Measurements from ENCODE around the gene RBPMS2.

Gene RBPMS2

DNA sequence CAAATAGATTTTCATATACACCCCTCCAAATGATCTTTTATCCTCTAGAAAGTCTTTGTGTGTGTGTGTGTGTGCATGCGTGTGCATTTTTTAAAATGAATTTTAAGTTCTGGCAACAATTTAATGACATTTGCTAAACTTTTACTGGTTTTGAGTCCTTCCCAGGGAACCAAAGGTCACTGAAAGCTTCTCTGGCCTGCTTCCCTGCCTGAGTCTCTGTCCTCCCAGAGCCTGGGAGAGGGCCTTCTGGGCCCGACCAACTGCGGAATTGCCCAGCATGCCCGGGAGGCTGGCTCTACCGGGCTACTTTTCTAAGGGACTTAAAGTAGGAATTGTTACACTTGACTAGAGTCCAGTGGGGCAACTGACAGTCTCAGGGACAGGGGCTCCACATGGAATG is 7.4 kb upstream of the RBPMS2 start:
- DNase-seq (ENCODE audit: low spot score): no peak

DNA sequence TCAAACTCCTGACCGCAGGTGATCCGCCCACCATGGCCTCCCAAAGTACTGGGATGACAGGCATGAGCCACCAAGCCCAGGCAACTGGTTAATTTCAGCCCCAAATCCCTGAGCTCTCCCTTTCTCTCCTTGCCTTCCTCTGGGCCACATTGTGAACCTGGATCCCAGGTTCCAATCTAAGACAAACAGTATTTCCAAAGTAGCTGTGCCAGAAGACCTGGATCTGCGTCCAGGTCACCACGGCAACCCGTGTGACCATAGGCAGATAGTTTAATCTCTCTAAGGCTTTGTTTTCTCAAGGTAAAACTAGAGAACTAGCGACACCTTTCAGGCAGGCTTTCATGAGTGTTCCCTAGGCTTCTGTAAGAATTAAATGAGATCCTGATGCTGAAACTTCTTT is 5.9 kb upstream of the RBPMS2 start:
- DNase-seq (ENCODE audit: low spot score): no peak

DNA sequence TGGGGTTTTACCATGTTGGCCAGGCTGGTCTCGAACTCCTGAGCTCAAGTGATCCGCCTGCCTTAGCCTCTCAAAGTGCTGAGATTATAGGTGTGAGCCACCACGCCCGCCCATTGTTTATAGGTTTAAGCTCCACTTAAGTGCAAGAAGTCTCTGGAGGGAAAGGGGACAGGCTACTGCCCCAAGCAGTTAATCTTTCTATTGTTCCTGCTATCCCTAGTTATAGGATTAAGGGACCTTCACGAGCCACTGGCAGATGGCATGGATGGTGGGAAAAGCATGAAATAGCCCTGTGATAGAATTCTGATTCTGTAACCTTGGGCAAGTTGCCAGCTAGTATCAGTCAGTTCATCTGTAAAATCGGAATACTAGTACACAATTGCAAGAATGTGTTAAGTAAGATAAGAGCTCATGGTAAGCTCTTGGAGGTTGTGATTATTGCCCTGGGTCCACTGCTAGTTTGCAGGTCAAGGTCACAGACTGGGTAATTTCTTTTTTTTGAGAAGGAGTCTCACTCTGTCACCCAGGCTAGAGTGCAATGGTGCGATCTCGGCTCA is 5.3 kb upstream of the RBPMS2 start:
- DNase-seq (ENCODE audit: low spot score): no peak

- DNase-seq (ENCODE audit: low spot score): no peak
Measured at GRCh38 chr15:64779630-64780029, 4.2 kb upstream of the RBPMS2 start.

GRCh38 chr15:64779024-64779423 is 3.6 kb upstream of the RBPMS2 start:
- no peak for DNase-seq (ENCODE audit: low spot score)

- no peak for DNase-seq (ENCODE audit: low spot score)
Measured at GRCh38 chr15:64776402-64776786, 1.0 kb upstream of the RBPMS2 start.

DNA sequence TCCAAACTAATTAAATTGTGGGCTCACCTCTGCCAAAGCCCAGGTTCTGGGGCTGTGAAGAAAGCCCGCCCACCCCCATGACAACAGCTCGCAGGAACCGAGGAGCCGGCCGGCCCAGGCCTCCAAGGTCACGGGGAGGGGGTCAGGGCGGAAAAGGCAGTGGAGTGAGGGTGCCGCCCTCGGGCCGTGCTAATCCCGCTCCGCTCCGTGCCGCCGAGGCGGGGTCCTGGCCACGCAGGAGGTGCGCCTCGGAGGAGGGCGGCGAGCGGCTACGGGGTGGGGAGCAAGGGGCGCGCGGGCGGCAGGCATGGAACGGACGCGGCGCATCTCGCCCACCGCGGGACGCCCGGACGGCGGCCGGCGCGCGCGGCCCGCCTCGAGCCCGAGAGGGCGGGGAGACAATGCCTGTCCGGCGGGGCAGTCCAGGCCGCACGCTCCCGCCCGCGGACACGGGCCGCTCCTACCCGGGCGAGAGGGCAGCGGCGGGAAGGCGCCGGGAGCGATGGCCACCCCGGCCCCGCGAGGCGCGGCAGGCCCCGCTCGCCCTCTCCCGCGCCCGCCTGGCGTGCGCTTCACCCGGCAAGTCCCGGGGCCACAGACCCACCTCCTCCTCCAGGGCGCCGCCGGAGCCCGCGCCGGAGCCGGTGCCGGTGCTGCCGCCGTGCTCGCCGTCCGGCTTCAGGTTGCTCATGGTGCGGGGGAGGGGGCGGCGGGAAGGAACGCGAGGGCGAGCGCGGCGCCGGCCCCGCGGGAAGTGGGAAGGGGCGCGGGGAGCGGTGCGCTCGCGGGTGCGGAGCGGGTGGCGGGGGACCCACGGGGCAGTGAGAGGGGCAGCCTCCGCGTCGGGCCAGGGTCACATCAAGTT is 528 bp downstream of the RBPMS2 start:
- no peak for DNase-seq (ENCODE audit: low spot score)

- DNase-seq (ENCODE audit: low spot score): no peak
Measured at GRCh38 chr15:64774037-64774628, 1.3 kb downstream of the RBPMS2 start.

GRCh38 chr15:64773606-64774005 is 1.8 kb downstream of the RBPMS2 start:
- no peak for DNase-seq (ENCODE audit: low spot score)

DNA sequence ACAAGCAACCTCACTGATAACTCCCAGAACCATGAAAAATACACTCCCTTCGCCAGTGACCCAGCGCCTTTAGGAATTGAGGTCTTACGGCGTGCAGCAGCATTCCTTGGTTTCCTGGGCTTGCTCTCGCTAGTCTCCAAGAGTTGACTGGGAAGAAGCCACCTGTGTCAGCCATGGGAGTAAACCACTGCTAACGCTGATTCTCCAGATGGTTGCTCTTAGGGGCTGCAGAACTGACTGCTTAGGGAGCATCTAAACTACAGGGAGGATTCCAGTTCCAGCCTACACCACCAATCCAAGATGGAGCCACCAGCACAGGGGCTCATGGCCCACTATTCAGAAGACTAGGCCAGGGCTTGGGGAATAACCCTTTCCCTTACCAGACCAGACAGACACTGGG is 2.4 kb downstream of the RBPMS2 start:
- DNase-seq (ENCODE audit: low spot score): no peak

GRCh38 chr15:64772488-64772887 is 2.9 kb downstream of the RBPMS2 start:
- no peak for DNase-seq (ENCODE audit: low spot score)

DNA sequence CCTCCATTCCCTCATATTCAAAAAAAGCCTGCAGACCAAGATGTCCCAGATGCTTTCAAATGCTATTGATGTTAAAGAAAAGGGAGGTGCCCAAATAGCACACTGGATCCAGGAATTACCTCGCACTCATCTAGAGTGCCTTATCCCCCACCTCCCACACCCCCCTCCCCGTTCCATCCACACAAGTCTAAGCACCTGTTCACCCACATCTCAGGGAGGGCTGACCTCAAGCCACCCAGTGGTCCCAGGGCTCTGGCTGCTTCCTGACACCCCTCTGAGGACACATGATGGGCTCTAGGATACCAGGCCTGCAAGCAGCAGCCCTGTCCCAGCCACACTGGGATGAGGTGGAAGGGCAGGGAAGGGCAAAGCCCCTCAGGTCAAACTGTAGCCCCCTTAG is 4.8 kb downstream of the RBPMS2 start:
- DNase-seq (ENCODE audit: low spot score): no peak

DNA sequence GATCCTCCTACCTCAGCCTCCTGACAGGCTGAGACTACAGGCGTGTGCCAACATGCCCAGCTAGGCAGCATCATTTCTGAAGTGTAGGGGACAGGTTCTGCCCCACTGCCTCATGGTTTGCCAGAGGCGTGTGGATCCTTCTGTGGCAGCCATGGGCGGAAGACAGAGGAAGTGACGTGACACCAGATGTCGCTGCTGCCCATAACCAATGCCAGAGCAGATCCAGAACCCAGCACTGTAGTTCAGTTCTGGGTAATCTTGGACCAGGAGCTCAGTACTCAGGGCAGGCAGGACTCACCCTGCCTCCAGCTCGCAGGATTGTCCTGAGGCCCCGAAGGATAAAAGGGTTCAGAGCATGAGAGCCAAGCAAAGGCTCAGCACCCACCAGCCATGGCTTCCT is 8.2 kb downstream of the RBPMS2 start:
- no peak for DNase-seq (ENCODE audit: low spot score)

DNA sequence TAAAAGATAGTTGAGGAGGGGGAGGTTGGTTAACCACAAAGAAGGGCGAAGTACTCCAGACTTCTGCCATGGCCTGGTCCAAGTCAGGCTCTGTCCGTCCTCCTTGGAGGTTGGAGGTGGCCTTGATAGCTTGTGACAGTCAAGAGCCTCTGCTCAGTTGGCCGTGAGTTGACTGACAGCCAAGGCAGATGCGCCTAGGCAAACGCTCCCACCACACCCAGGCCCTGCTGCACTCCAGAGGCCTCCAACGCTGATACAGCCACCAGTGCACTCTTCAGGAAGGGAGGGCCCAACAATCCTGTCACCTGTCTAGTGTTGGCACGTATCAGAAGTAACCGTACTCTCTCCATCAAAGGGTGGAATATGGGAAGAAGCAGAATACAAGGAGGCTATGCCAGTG is 9.3 kb downstream of the RBPMS2 start:
- no peak for DNase-seq (ENCODE audit: low spot score)

DNA sequence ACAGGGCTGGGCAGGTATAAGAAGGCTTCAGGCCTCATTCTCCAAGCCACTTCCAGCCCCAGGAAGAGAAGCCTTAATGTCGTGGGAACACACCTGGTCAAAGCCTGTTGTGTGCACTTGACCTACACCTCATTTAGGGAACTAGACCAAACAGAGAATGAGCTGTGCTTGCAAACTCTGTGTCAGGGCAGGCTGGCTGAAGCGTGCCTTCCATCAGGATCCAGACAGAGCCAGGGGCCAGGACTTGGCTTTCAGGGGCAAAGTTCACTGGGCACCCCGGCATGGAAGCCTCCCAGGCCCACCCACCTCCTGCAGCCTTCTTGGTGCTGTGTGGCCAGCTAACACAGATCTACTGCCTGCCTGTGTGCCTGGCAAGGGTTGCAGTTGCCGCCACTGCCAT is 11.5 kb downstream of the RBPMS2 start:
- no peak for DNase-seq (ENCODE audit: low spot score)

DNA sequence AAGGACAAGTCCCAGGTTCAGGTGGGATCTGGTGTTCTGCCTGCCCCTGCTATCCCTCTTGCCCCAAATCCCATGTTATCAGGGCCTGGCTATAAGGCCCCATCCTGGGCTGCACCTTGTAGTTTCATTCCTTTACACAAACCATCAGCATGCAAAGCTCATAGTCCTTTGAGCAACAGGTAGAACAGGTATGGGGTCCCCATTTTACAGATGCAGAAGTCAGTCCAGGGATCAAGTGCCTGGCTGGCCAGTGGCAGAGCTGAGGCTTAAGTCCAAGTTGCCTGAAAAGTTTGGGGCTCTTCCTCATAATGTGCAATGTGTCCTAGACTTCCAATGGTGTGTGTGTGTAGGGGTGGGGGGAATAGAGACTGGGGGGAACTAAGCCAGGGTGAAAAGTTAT is 11.9 kb downstream of the RBPMS2 start:
- DNase-seq (ENCODE audit: low spot score): no peak

DNA sequence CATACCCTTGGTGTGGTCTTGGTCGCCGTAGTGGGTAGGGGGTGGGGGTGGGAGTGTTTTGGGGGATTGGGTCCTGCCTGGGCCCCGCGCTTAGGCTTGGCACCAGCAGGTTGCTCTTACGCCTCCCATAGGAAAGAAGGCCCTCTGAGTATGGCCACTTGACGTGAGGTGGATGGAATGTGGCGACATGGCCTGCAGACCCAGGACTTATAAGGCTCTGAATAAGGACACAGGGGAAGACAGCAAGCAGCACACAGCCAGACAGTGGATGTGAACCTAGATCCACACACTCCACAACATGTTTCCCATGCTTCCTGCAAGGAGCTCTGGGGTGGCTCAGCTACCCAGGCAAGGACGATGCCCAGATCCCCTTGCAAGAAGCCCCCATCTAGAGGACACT is 12.4 kb downstream of the RBPMS2 start:
- DNase-seq (ENCODE audit: low spot score): no peak

- no peak for DNase-seq (ENCODE audit: low spot score)
Measured at GRCh38 chr15:64762546-64762945, 12.8 kb downstream of the RBPMS2 start.

DNA sequence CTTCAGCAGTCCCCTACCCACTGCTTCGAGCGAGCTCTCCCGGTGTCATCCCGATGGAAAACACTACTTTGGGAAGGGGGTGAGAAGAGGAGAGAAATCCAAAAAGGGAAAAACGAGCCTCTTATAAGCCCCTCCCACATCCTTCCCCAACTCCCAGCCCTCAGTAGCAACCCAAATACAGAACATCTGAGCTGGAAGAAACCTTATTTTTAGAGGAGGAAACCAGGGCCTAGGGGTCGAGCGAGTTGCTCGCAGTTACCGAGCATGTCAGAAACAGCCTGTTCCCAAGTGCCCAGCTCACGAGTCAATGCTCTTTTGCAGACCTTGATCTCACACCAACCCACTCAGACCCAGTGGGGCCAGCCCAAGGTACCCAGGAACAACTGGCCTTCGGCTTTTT is 14.2 kb downstream of the RBPMS2 start:
- DNase-seq (ENCODE audit: low spot score): no peak

- DNase-seq (ENCODE audit: low spot score): no peak
Measured at GRCh38 chr15:64760056-64760455, 15.3 kb downstream of the RBPMS2 start.

- DNase-seq (ENCODE audit: low spot score): no peak
Measured at GRCh38 chr15:64755427-64755940, 19.9 kb downstream of the RBPMS2 start.

- no peak for DNase-seq (ENCODE audit: low spot score)
Measured at GRCh38 chr15:64754663-64755426, 20.5 kb downstream of the RBPMS2 start.
